DOHH2 (cell line): ENCODE measurements around the gene PIGO.

ENCODE experiments used
- H3F3A ChIP-seq: fragments of 200-600 bp; sonication (generic), shearing (Covaris generic); 2 replicates; pipeline ENCODE4 v1.6.0; 2016; ENCODE audit warnings: antibody characterized with exemption, mild to moderate bottlenecking; ENCODE audit not compliant: control insufficient read depth, insufficient read depth
- H3K27ac ChIP-seq: fragments of 200-600 bp; sonication (generic); 2 replicates; pipeline ENCODE4 v1.5.1; 2014; ENCODE audit warnings: low read depth, mild to moderate bottlenecking, low read length, moderate library complexity
- H3K27me3 ChIP-seq: fragments of 200-600 bp; sonication (generic); 2 replicates; pipeline ENCODE4 v1.6.1; 2014; ENCODE audit warnings: mild to moderate bottlenecking, low read length, mixed read lengths; ENCODE audit not compliant: control insufficient read depth
- H3K36me3 ChIP-seq: fragments of 200-600 bp; sonication (generic); 2 replicates; pipeline ENCODE4 v1.6.1; 2014; ENCODE audit warnings: mild to moderate bottlenecking, low read length, moderate library complexity, mixed read lengths; ENCODE audit not compliant: control insufficient read depth
- H3K4me1 ChIP-seq: fragments of 200-600 bp; sonication (generic); 2 replicates; pipeline ENCODE4 v1.6.1; 2014; ENCODE audit warnings: mild to moderate bottlenecking, low read length, mixed read lengths; ENCODE audit not compliant: control insufficient read depth
- H3K4me2 ChIP-seq: fragments of 200-600 bp; sonication (generic); 2 replicates; pipeline ENCODE4 v1.6.0; 2014; ENCODE audit warnings: mild to moderate bottlenecking, low read length, moderate library complexity
- H3K4me3 ChIP-seq: fragments of 200-600 bp; sonication (generic); 2 replicates; pipeline ENCODE4 v1.5.1; 2014; ENCODE audit warnings: mild to moderate bottlenecking, low read length, mixed read lengths
- H3K79me2 ChIP-seq: fragments of 200-600 bp; sonication (generic); 2 replicates; pipeline ENCODE4 v1.6.1; 2014; ENCODE audit warnings: mild to moderate bottlenecking, low read length, mixed read lengths; ENCODE audit not compliant: control insufficient read depth
- H3K9me2 ChIP-seq: fragments of 200-600 bp; sonication (generic); replicated peaks from 2 replicates; pipeline ENCODE4 v1.6.1; 2014; ENCODE audit warnings: mild to moderate bottlenecking, low read length, mixed read lengths; ENCODE audit not compliant: control insufficient read depth
- H3K9me3 ChIP-seq: fragments of 200-600 bp; sonication (generic); 2 replicates; pipeline ENCODE4 v1.6.1; 2014; ENCODE audit warnings: antibody characterized with exemption, low read length, mixed read lengths; ENCODE audit not compliant: control insufficient read depth, insufficient read depth
- H4K20me1 ChIP-seq: fragments of 200-600 bp; sonication (generic); 2 replicates; pipeline ENCODE4 v1.6.0; 2014; ENCODE audit warnings: low read depth, mild to moderate bottlenecking, antibody characterized with exemption, low read length, moderate library complexity; ENCODE audit not compliant: control insufficient read depth, insufficient read depth
- CTCF ChIP-seq: fragments of 200-600 bp; sonication (generic); IDR thresholded peaks from one replicate; pipeline ENCODE4 v1.5.1; 2014; ENCODE audit warnings: antibody characterized with exemption, mild to moderate bottlenecking, low read depth, low read length; ENCODE audit not compliant: poor library complexity, severe bottlenecking
- EZH2phosphoT487 ChIP-seq: fragments of 200-600 bp; sonication (generic); IDR thresholded peaks from 2 replicates; pipeline ENCODE4 v1.6.1; 2017; ENCODE audit warnings: borderline replicate concordance, mild to moderate bottlenecking, antibody characterized with exemption, low read length, moderate library complexity, mixed read lengths

Gene PIGO

DNA sequence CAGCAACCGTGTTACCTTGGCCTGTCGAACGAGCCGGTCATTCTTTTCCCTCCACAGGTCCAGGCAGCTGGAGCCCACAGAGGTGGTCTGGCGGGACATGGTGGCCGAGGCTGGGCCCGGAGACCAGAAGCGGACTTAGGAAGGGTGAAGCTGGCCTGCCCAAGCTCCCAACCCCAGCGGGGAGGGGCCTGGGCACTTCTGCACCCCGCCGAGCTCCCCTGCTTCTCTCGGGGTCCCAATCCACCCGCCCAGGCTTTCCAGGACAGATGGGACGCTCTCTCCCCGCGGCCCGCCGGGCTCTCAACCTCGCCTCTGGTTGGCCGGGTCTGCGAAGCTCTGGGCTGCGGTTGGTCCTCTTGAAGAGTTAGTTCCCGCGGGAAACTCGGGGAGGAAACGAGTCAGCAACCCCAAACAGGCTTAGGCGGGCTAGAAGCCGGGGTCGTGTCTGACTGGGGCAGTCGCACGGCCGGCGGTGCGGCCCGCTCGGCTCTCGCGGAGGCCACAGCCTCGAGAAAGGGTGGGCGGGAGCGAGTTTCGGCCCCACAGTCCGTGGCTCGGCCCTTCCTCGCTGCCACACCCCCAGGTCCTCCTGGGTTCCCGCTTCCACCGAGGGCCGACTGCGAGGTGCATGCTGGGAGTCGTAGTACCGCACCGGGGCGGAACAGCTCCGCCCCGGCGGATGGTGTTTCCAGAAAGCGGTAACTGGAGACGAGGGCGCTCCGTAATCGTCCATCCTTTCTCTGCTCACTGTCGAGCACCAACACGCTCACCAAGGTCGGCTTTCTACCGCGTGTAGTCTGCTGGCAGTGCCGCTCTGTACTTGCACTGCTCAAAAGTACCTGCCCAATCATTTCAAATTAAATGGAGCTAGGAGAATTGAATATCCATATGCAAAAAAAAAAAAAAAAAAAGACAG is 16.7 kb downstream of the PIGO start, which contains the start of gene FANCG:
TSS of gene FANCG (minus strand) at position 517 of the 916 bp plus-strand sequence. CDS start at position 99, 418 bp downstream.
- Histone ChIP-seq H4K20me1 (no peaks in the 10 kb centered on the region), H3K36me3 (peaks cover 38% of the 10 kb centered on the region), H3K4me2 (peak within 1 kb of the TSS; percentile 85), H3K4me3 (peak within 1 kb of the TSS; percentile 90), H3K79me2 (peaks cover 30% of the 10 kb centered on the region), H3K27ac (peak within 1 kb of the TSS; percentile 82), H3K27me3 (no peaks in the 10 kb centered on the region), H3K4me1 (peaks cover 25% of the 10 kb centered on the region), H3K9me3 (no peaks in the 10 kb centered on the region), H3K9me2 (no peaks in the 10 kb centered on the region), H3F3A (0 out of 2 replicates have a peak, but pooled peaks cover 2% of the 10 kb centered on the region)
- no peak for TF ChIP-seq CTCF
- TF ChIP-seq EZH2phosphoT487: no peak

DNA sequence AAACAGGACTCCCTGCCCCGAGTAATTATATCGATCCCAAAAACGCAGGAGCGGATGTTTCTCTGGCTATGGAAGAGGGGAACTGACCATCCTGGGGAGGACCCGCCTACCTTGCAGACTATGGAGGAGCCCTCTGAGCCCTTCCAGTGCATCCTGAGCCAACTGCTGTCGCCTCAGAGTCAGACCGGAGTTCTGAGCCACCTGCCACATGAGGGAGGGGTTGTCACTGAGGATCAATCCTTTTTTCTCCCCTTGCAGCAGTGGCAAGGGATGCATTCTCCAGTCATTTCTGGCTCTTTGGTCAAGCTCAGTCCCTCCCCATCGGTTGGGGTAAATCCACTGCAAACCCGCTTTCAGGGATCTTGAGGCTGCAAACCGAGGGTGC is 17.4 kb downstream of the PIGO start:
- Histone ChIP-seq H3K27ac (peak overlapping the region; percentile 82), H3K4me2 (peak overlapping the region; percentile 85), H3K79me2 (peaks cover 30% of the 10 kb centered on the region), H3K36me3 (peaks cover 45% of the 10 kb centered on the region), H3K4me1 (peaks cover 25% of the 10 kb centered on the region), H3K4me3 (peak overlapping the region; percentile 90), H3K27me3 (no peaks in the 10 kb centered on the region), H3K9me2 (no peaks in the 10 kb centered on the region), H3K9me3 (no peaks in the 10 kb centered on the region), H3F3A (0 out of 2 replicates have a peak, but pooled peaks cover 2% of the 10 kb centered on the region), H4K20me1 (no peaks in the 10 kb centered on the region)
- TF ChIP-seq EZH2phosphoT487 (no peak), CTCF (no peak)

- no peak overlapping the region for H3K27ac ChIP-seq
- H3K79me2 ChIP-seq: peaks cover 30% of the 10 kb centered on the region
- peak overlapping the region; percentile 85 for H3K4me2 ChIP-seq
- H3K4me3 ChIP-seq: peak overlapping the region; percentile 90
- peaks cover 7% of the 10 kb centered on the region for H3F3A ChIP-seq
- no peaks in the 10 kb centered on the region for H4K20me1 ChIP-seq
- H3K9me2 ChIP-seq: no peaks in the 10 kb centered on the region
- TF ChIP-seq CTCF (no peak), EZH2phosphoT487 (no peak)
- H3K4me1 ChIP-seq: peaks cover 29% of the 10 kb centered on the region
- no peaks in the 10 kb centered on the region for H3K27me3 ChIP-seq
- peaks cover 54% of the 10 kb centered on the region for H3K36me3 ChIP-seq
- H3K9me3 ChIP-seq: no peaks in the 10 kb centered on the region
Observed at GRCh38 chr9:35078066-35078465, 18.3 kb downstream of the PIGO start.
